ENCODE results near the gene GRIK5.

DNA sequence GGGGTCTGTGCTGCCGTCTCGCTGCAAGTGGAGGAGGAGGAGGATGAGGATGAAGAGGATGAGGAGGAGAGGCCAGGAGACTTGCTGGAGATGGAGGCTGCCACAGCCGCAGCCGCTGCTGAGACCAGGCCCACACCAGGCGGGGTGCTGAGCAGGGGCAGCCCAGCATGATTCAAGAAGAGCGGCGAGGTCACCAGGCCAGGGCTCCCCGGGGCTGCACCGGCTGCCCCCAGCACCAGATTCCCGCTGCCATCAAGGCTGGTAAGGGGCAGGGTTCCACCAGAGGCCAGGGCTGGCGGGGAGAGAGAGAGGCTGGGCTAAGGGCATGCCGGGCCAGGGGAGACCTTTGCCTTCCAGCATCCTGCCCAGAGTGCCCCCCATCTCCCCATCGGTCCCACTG lies 21.3 kb upstream of the GRIK5 start:
- TF ChIP-seq, protein P1, sequence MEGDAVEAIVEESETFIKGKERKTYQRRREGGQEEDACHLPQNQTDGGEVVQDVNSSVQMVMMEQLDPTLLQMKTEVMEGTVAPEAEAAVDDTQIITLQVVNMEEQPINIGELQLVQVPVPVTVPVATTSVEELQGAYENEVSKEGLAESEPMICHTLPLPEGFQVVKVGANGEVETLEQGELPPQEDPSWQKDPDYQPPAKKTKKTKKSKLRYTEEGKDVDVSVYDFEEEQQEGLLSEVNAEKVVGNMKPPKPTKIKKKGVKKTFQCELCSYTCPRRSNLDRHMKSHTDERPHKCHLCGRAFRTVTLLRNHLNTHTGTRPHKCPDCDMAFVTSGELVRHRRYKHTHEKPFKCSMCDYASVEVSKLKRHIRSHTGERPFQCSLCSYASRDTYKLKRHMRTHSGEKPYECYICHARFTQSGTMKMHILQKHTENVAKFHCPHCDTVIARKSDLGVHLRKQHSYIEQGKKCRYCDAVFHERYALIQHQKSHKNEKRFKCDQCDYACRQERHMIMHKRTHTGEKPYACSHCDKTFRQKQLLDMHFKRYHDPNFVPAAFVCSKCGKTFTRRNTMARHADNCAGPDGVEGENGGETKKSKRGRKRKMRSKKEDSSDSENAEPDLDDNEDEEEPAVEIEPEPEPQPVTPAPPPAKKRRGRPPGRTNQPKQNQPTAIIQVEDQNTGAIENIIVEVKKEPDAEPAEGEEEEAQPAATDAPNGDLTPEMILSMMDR (conservative IDR thresholded peaks at IDR 0.05) = no peak
- no peak for TF ChIP-seq ZFX (IDR thresholded peaks at IDR 0.05)
